Cardiac muscle cell (in vitro differentiated cells and primary cell): ENCODE measurements around the gene RCC1. TPM values are rescaled to one million over a fixed set of nuclear protein-coding genes. Genes with fewer than 3 reads are reported as not detected.

Experiments
- DNase-seq, 2 donors: peaks; one replicate each; pipeline versions ENCODE4 v3.0.0 to v3.0.0-alpha.2; 2010 to 2017; ENCODE audit warnings: low read depth in 1 of 2, low spot score in 1 of 2
- H3K27ac ChIP-seq: fragments of 200-600 bp; sonication (generic); 2 replicates; pipeline ENCODE4 v1.5.1; 2016
- H3K27me3 ChIP-seq: fragments of 200-600 bp; sonication (generic); 2 replicates; pipeline ENCODE4 v1.6.0; 2016; ENCODE audit warnings: control low read depth
- H3K36me3 ChIP-seq: fragments of 200-600 bp; sonication (generic); 2 replicates; pipeline ENCODE4 v1.5.1; 2016; ENCODE audit warnings: control low read depth
- H3K4me1 ChIP-seq: fragments of 200-600 bp; sonication (generic); 2 replicates; pipeline ENCODE4 v1.8.1; 2017; ENCODE audit warnings: low read depth, mild to moderate bottlenecking, mixed run types
- H3K4me3 ChIP-seq: fragments of 200-600 bp; sonication (generic); 2 replicates; pipeline ENCODE4 v1.5.1; 2016; ENCODE audit warnings: mild to moderate bottlenecking
- H3K9me3 ChIP-seq: fragments of 200-600 bp; sonication (generic); 2 replicates; pipeline ENCODE4 v1.5.1; 2017; ENCODE audit warnings: low read depth, mild to moderate bottlenecking, control low read depth
- CTCF ChIP-seq: IDR thresholded peaks from 2 replicates; pipeline ENCODE4 v1.5.1; 2012; ENCODE audit warnings: low read depth, mild to moderate bottlenecking, low read length
- polyA plus RNA-seq: library from polyadenylated mRNA; unstranded; fragments of >200 nt; fragmentation: Nextera tagmentation; extraction: Ambion mirVana; gene quantifications from 2 replicates; pipeline ENCODE4 v1.2.1, GENCODE V29; 2016
- total RNA-seq: library from RNA; depleted of rRNA; stranded (reverse); fragments of >200 nt; gene quantifications from 2 replicates; pipeline ENCODE4 v1.2.3, GENCODE V29; 2016

RCC1 gene
- total and polyA plus RNA-seq, 2 experiments from 2014 or later = 14.6 to 24.7 TPM

GRCh38 chr1:28507646-28508434 lies 2.0 kb downstream of the RCC1 start:
- Histone ChIP-seq H3K27me3 (no peaks in the 10 kb centered on the region), H3K27ac (peak overlapping the region; percentile 97), H3K4me3 (peak overlapping the region; percentile 79), H3K4me1 (peaks cover 4% of the 10 kb centered on the region), H3K9me3 (no peaks in the 10 kb centered on the region), H3K36me3 (peaks cover 13% of the 10 kb centered on the region)
- TF ChIP-seq CTCF = no peak
- peak in 1 of 2 donors; percentile 21 for DNase-seq

- Histone ChIP-seq H3K4me1 (peaks cover 4% of the 10 kb centered on the region), H3K9me3 (no peaks in the 10 kb centered on the region), H3K27me3 (no peaks in the 10 kb centered on the region), H3K36me3 (peaks cover 13% of the 10 kb centered on the region), H3K4me3 (no peak overlapping the region), H3K27ac (peak overlapping the region; percentile 97)
- no peak for TF ChIP-seq CTCF
- DNase-seq = peak; percentile 30 to 32
Observed at GRCh38 chr1:28508435-28508754, 2.6 kb downstream of the RCC1 start.

GRCh38 chr1:28509705-28510272 lies 3.9 kb downstream of the RCC1 start:
- H3K4me1 ChIP-seq = peaks cover 4% of the 10 kb centered on the region
- DNase-seq = peak in 1 of 2 donors; percentile 46
- peaks cover 13% of the 10 kb centered on the region for H3K36me3 ChIP-seq
- TF ChIP-seq CTCF = no peak
- H3K27me3 ChIP-seq = no peaks in the 10 kb centered on the region
- no peak overlapping the region for H3K4me3 ChIP-seq
- no peaks in the 10 kb centered on the region for H3K9me3 ChIP-seq
- H3K27ac ChIP-seq = peak overlapping the region; percentile 97

- DNase-seq = peak in 1 of 2 donors; percentile 61
Observed at GRCh38 chr1:28510273-28510969, 4.6 kb downstream of the RCC1 start.

More at GRCh38 chr1:28510273-28510969, 4.6 kb downstream of the RCC1 start:
- Histone ChIP-seq H3K4me3 (no peak overlapping the region), H3K36me3 (peaks cover 13% of the 10 kb centered on the region), H3K27me3 (no peaks in the 10 kb centered on the region), H3K27ac (peak overlapping the region; percentile 97), H3K9me3 (no peaks in the 10 kb centered on the region), H3K4me1 (peaks cover 4% of the 10 kb centered on the region)
- TF ChIP-seq CTCF = no peak
